ENCODE measurements around the gene DHRS4. TPM values are rescaled to one million over a fixed set of nuclear protein-coding genes. Genes with fewer than 3 reads are reported as not detected.

Gene DHRS4
- polyA plus RNA-seq, 3 donors, result 40.4 to 68.1 (median 63.2) TPM

DNA sequence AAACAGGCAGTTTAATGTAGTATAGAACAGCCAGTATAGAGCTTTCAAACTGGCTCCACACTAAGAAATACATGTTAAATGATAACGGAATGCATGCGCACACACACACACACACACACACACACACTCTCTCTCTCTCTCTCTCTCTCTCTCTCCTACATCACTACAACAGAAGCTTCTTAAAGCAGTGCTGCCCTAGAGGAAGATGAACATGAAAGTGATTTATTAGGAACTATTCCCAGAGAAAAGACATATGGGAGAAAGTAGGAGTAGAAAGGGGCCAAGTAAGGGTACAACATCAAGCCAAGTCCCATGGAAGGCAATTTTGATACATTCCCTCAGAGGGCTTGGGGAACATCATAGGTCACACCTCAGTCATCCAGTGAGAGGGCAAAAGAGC lies 16.4 kb upstream of the DHRS4 start:
- Histone ChIP-seq H3K36me3 (replicated peaks in 1 of 2; ENCODE audit: control insufficient read depth in 1 of 2, insufficient read depth in 2 of 2, low read length in 2 of 2) (peaks cover 3 to 18% of the 10 kb centered on the region in 2 donors), H2AFZ (ENCODE audit: insufficient read depth, low read depth, low read length, poor library complexity, severe bottlenecking) (no peak overlapping the region), H3K4me3 (replicated peaks in 1 of 3; ENCODE audit: low read depth in 2 of 3, low read length in 3 of 3) (no peak overlapping the region), H3K4me2 (replicated peaks; ENCODE audit: extremely low read depth, low read length, poor library complexity, severe bottlenecking) (no peak overlapping the region), H3K9ac (ENCODE audit: insufficient read depth, low read length, poor library complexity, severe bottlenecking) (no peak overlapping the region), H3K27ac (ENCODE audit: low read depth in 1 of 2, low read length in 2 of 2) (no peak overlapping the region), H3K79me2 (ENCODE audit: insufficient read depth, low read length) (no peaks in the 10 kb centered on the region), H4K20me1 (ENCODE audit: insufficient read depth, low read length) (no peaks in the 10 kb centered on the region), H3K4me1 (ENCODE audit: control insufficient read depth in 1 of 2, insufficient read depth in 2 of 2, low read length in 2 of 2) (no peaks in the 10 kb centered on the region), H3K27me3 (ENCODE audit: control insufficient read depth in 2 of 2, insufficient read depth in 2 of 2, low read length in 2 of 2) (no peaks in the 10 kb centered on the region), H3K9me3 (replicated peaks in 1 of 2; ENCODE audit: control insufficient read depth in 1 of 2, insufficient read depth in 1 of 2, low read length in 2 of 2) (no peaks in the 10 kb centered on the region)
- H3K36me3 Mint-ChIP-seq, result peaks cover 17 to 28% of the 10 kb centered on the region in 2 donors
- 100% methylated on average over 2 of the region's 2 CpGs for WGBS (ENCODE audit: insufficient coverage)
- H3K27ac Mint-ChIP-seq, result no peak overlapping the region
- no peak for TF ChIP-seq CTCF (IDR thresholded peaks at IDR 0.05)
- no peak overlapping the region for H3K4me3 Mint-ChIP-seq
- H3K9me3 Mint-ChIP-seq, result no peaks in the 10 kb centered on the region
- intact Hi-C loops (cut with micrococcal nuclease), result no loop called here
- DNase-seq, result no peak
- peaks cover 0 to 4% (median 2%) of the 10 kb centered on the region in 3 donors for H3K27me3 Mint-ChIP-seq (ENCODE audit: low read depth in 3 of 3)
- H3K4me1 Mint-ChIP-seq, result peaks cover 1% of the 10 kb centered on the region

DNA sequence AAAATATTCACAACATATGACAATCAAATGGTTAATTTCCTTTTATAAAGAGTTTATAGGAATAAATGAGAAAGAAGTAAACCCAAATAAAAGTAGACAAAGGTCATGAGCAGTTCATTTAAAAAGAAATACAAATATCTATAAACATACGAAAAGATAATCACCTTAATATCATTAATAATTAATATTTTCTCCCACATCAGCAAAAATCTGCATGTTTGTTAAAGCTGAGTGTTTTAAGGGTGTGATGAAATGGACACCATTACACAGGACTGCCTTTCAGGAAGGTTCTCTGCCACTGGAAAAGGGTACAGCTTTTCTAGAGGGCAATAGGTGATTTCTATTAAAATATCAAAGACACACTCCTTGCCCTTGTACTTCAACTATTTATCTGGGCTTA lies 14.7 kb upstream of the DHRS4 start:
- H3K79me2 ChIP-seq (ENCODE audit: insufficient read depth, low read length), result no peaks in the 10 kb centered on the region
- no CpG with 5 or more reads among the region's 1 CpG for WGBS (ENCODE audit: insufficient coverage)
- Mint-ChIP-seq H3K4me3 (no peak overlapping the region), H3K36me3 (peaks cover 17 to 28% of the 10 kb centered on the region in 2 donors), H3K9me3 (no peaks in the 10 kb centered on the region), H3K27ac (no peak overlapping the region), H3K4me1 (peaks cover 1% of the 10 kb centered on the region), H3K27me3 (ENCODE audit: low read depth in 3 of 3) (peaks cover 0 to 2% (median 2%) of the 10 kb centered on the region in 3 donors)
- no peaks in the 10 kb centered on the region for H3K27me3 ChIP-seq (ENCODE audit: control insufficient read depth in 2 of 2, insufficient read depth in 2 of 2, low read length in 2 of 2)
- H3K9ac ChIP-seq (ENCODE audit: insufficient read depth, low read length, poor library complexity, severe bottlenecking), result no peak overlapping the region
- H3K4me2 ChIP-seq (replicated peaks; ENCODE audit: extremely low read depth, low read length, poor library complexity, severe bottlenecking), result no peak overlapping the region
- no peaks in the 10 kb centered on the region for H3K4me1 ChIP-seq (ENCODE audit: control insufficient read depth in 1 of 2, insufficient read depth in 2 of 2, low read length in 2 of 2)
- no peak overlapping the region for H3K4me3 ChIP-seq (replicated peaks in 1 of 3; ENCODE audit: low read depth in 2 of 3, low read length in 3 of 3)
- no peak overlapping the region for H3K27ac ChIP-seq (ENCODE audit: low read depth in 1 of 2, low read length in 2 of 2)
- DNase-seq, result no peak
- peaks cover 3 to 18% of the 10 kb centered on the region in 2 donors for H3K36me3 ChIP-seq (replicated peaks in 1 of 2; ENCODE audit: control insufficient read depth in 1 of 2, insufficient read depth in 2 of 2, low read length in 2 of 2)
- H2AFZ ChIP-seq (ENCODE audit: insufficient read depth, low read depth, low read length, poor library complexity, severe bottlenecking), result no peak overlapping the region
- TF ChIP-seq CTCF (IDR thresholded peaks at IDR 0.05), result no peak
- H4K20me1 ChIP-seq (ENCODE audit: insufficient read depth, low read length), result no peaks in the 10 kb centered on the region
- H3K9me3 ChIP-seq (replicated peaks in 1 of 2; ENCODE audit: control insufficient read depth in 1 of 2, insufficient read depth in 1 of 2, low read length in 2 of 2), result no peaks in the 10 kb centered on the region
- intact Hi-C loops (cut with micrococcal nuclease), result no loop called here
